CD4-positive, alpha-beta T cell (primary cell): ENCODE results near the gene MYBPHL. TPM values are rescaled to one million over a fixed set of nuclear protein-coding genes. Genes with fewer than 3 reads are reported as not detected.

Source experiments
- ATAC-seq: fragments of 200-7000 bp; cut with Tn5 transposase; one replicate; pipeline ENCODE4 v1.10.0; 2022; ENCODE audit warnings: mild to moderate bottlenecking; ENCODE audit not compliant: poor library complexity
- CTCF ChIA-PET: fragments of 350-600 bp; sonication (Branson Sonifier 250); formaldehyde crosslinking; loops from one replicate; lab custom pipeline; 2021; ENCODE audit warnings: antibody characterized with exemption, inconsistent platforms; lab: Charles Lee
- POLR2A ChIA-PET: fragments of 350-600 bp; sonication (Branson Sonifier 250); formaldehyde crosslinking; loops from one replicate; lab custom pipeline; 2021; ENCODE audit warnings: antibody characterized with exemption, inconsistent platforms; lab: Charles Lee
- DNase-seq, 14 experiments: peaks; one replicate each; pipeline ENCODE4 v3.0.0-alpha.2; 2013 to 2020; ENCODE audit warnings: mixed read lengths in 2 of 14
- H3K27ac ChIP-seq, 2 donors: one replicate each; pipeline versions ENCODE4 v1.5.1 to v1.7.0; 2013; ENCODE audit warnings: low read length in 2 of 2, low read depth in 1 of 2, mild to moderate bottlenecking in 1 of 2
- H3K27me3 ChIP-seq, 2 experiments: 1 replicate in 1 of 2; 2 replicates in 1 of 2; pipeline versions ENCODE4 v1.6.1 to v1.7.0; 2013; ENCODE audit warnings: low read length in 2 of 2, control low read depth in 1 of 2, mild to moderate bottlenecking in 1 of 2, moderate library complexity in 1 of 2; ENCODE audit not compliant: insufficient read depth in 2 of 2, control insufficient read depth in 1 of 2
- H3K36me3 ChIP-seq: one replicate; pipeline ENCODE4 v1.6.1; 2013; ENCODE audit warnings: low read length, control low read depth; ENCODE audit not compliant: insufficient read depth
- H3K4me1 ChIP-seq: one replicate; pipeline ENCODE4 v1.6.1; 2013; ENCODE audit warnings: low read length, control low read depth; ENCODE audit not compliant: insufficient read depth
- H3K4me3 ChIP-seq: one replicate; pipeline ENCODE4 v1.5.1; 2013; ENCODE audit warnings: mild to moderate bottlenecking, low read length, moderate library complexity
- H3K9me3 ChIP-seq, 2 experiments: 1 replicate in 1 of 2; 2 replicates in 1 of 2; pipeline versions ENCODE4 v1.6.1 to v1.7.0; 2013; ENCODE audit warnings: low read length in 2 of 2, mild to moderate bottlenecking in 2 of 2, control low read depth in 1 of 2, moderate library complexity in 1 of 2; ENCODE audit not compliant: control insufficient read depth in 1 of 2, insufficient read depth in 1 of 2
- H3K27ac Mint-ChIP-seq: one replicate; pipeline ENCODE4 v1.8.0; 2020; ENCODE audit warnings: mixed read lengths
- H3K27me3 Mint-ChIP-seq: one replicate; pipeline ENCODE4 v1.8.0; 2021; ENCODE audit warnings: mixed read lengths
- H3K36me3 Mint-ChIP-seq: one replicate; pipeline ENCODE4 v1.8.0; 2021; ENCODE audit warnings: low read depth, mixed read lengths
- H3K4me1 Mint-ChIP-seq: one replicate; pipeline ENCODE4 v1.8.0; 2021; ENCODE audit warnings: low read depth, mixed read lengths
- H3K4me3 Mint-ChIP-seq: one replicate; pipeline ENCODE4 v1.8.0; 2020; ENCODE audit warnings: mild to moderate bottlenecking, mixed read lengths
- H3K9me3 Mint-ChIP-seq: one replicate; pipeline ENCODE4 v1.8.0; 2020; ENCODE audit warnings: mixed read lengths
- CTCF ChIP-seq: fragments of 200-600 bp; IDR thresholded peaks from one replicate; pipeline ENCODE4 v1.8.0; 2022; ENCODE audit warnings: antibody characterized with exemption, mild to moderate bottlenecking
- intact Hi-C, 2 experiments: fragments of 100-400 bp; cut with DNase I in 1 of 2; cut with micrococcal nuclease in 1 of 2; formaldehyde crosslinking; loops; one replicate each; pipeline versions ENCODE4 v1.15.1 to v1.9.0; 2023 to 2025; cut with DNase I, micrococcal nuclease
- total RNA-seq, 174 experiments: library from RNA in 2 of 174; stranded (reverse) in 2 of 174; gene quantifications; one replicate each; pipeline ENCODE4 v1.2.3 and lab custom pipeline; 2021 to 2026

Gene MYBPHL
- total RNA-seq, 2 experiments from 2014 or later = not detected

GRCh38 chr1:109269981-109270622, 36.7 kb downstream of the MYBPHL start:
- Mint-ChIP-seq H3K27ac (no peak overlapping the region), H3K27me3 (no peaks in the 10 kb centered on the region), H3K4me3 (no peak overlapping the region), H3K36me3 (no peaks in the 10 kb centered on the region), H3K4me1 (no peaks in the 10 kb centered on the region), H3K9me3 (no peaks in the 10 kb centered on the region)
- Histone ChIP-seq H3K4me3 (no peak overlapping the region), H3K36me3 (no peaks in the 10 kb centered on the region), H3K27ac (no peak overlapping the region), H3K9me3 (no peaks in the 10 kb centered on the region), H3K4me1 (no peaks in the 10 kb centered on the region), H3K27me3 (no peaks in the 10 kb centered on the region)
- ChIA-PET CTCF (interaction anchor here (1.0 kb wide), 1 partner anchor 8 kb away, joined by 3 read pairs; no protein-coding TSS in a partner anchor), POLR2A (no interaction called here)
- TF ChIP-seq CTCF = no peak
- intact Hi-C loops = no loop called here
- no peak for ATAC-seq
- no peak for DNase-seq

DNA sequence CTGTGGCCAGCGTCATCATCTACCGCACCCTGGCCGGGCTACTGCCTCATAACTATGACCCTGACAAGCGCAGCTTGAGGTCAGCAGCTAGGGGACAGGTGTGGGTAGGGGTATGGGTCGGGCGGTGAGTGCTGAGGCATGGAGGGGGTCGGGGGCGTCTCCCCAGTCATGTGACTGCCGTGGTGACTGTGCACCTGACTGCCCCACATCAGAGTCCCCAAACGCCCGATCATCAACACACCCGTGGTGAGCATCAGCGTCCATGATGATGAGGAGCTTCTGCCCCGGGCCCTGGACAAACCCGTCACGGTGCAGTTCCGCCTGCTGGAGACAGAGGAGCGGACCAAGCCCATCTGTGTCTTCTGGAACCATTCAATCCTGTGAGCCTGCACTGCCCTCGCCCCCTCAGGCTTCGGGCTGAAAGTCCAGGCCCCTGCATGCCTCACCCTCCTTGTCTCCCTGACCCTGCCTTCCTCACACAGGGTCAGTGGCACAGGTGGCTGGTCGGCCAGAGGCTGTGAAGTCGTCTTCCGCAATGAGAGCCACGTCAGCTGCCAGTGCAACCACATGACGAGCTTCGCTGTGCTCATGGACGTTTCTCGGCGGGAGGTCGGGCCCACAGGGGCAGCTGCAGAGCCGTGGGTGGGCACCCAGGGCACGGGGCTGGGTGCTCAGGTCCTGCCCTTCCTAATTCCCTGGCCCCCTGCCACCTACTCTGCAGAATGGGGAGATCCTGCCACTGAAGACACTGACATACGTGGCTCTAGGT, 37.4 kb downstream of the MYBPHL start:
- Histone ChIP-seq H3K4me3 (no peak overlapping the region), H3K36me3 (no peaks in the 10 kb centered on the region), H3K27me3 (no peaks in the 10 kb centered on the region), H3K9me3 (no peaks in the 10 kb centered on the region), H3K4me1 (no peaks in the 10 kb centered on the region), H3K27ac (no peak overlapping the region)
- H3K27me3 Mint-ChIP-seq = no peaks in the 10 kb centered on the region
- no peaks in the 10 kb centered on the region for H3K4me1 Mint-ChIP-seq
- intact Hi-C loops = no loop called here
- POLR2A ChIA-PET = no interaction called here
- H3K9me3 Mint-ChIP-seq = no peaks in the 10 kb centered on the region
- no peak for DNase-seq
- H3K27ac Mint-ChIP-seq = no peak overlapping the region
- no peak overlapping the region for H3K4me3 Mint-ChIP-seq
- no peaks in the 10 kb centered on the region for H3K36me3 Mint-ChIP-seq
- TF ChIP-seq CTCF = no peak
- ATAC-seq = no peak
- CTCF ChIA-PET = interaction anchor here (1.0 kb wide), 1 partner anchor 8 kb away, joined by 3 read pairs; no protein-coding TSS in a partner anchor

DNA sequence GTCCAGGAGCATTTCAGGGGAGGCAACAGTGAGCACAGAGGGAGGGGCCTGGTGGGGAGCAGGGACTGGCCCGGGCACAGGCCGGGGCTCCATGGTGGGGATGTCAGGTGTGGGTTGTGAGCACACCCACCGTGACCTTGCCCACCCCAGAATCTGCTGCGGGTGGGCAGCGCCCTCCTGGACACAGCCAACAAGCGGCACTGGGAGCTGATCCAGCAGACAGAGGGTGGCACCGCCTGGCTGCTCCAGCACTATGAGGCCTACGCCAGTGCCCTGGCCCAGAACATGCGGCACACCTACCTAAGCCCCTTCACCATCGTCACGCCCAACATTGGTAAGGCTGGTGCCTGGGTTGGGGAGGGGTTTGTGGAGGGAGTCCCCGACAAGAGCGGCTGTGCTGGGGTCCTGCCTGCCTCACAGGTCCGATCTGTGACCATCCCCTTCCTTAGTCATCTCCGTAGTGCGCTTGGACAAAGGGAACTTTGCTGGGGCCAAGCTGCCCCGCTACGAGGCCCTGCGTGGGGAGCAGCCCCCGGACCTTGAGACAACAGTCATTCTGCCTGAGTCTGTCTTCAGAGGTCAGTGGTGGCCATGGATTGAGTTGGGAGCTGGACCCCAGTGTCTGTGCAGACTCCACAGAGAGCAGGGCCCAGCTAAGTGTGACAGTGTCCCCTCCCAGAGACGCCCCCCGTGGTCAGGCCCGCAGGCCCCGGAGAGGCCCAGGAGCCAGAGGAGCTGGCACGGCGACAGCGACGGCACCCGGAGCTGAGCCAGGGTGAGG, 38.2 kb downstream of the MYBPHL start:
- peaks cover 1% of the 10 kb centered on the region for H3K4me1 ChIP-seq
- intact Hi-C loops = no loop called here
- no peak for ATAC-seq
- H3K4me3 ChIP-seq = no peak overlapping the region
- POLR2A ChIA-PET = no interaction called here
- no peak overlapping the region for H3K27ac Mint-ChIP-seq
- H3K4me3 Mint-ChIP-seq = no peak overlapping the region
- no peak for TF ChIP-seq CTCF
- no peak for DNase-seq
- no peaks in the 10 kb centered on the region for H3K36me3 Mint-ChIP-seq
- no peaks in the 10 kb centered on the region for H3K36me3 ChIP-seq
- no peak overlapping the region for H3K27ac ChIP-seq
- H3K4me1 Mint-ChIP-seq = no peaks in the 10 kb centered on the region
- CTCF ChIA-PET = interaction anchor here (1.0 kb wide), 1 partner anchor 9 kb away, joined by 3 read pairs; no protein-coding TSS in a partner anchor
- no peaks in the 10 kb centered on the region for H3K27me3 ChIP-seq
- H3K9me3 Mint-ChIP-seq = no peaks in the 10 kb centered on the region
- H3K9me3 ChIP-seq = no peaks in the 10 kb centered on the region
- no peaks in the 10 kb centered on the region for H3K27me3 Mint-ChIP-seq
